ENCODE data around the gene LSS.

The LSS gene

DNA sequence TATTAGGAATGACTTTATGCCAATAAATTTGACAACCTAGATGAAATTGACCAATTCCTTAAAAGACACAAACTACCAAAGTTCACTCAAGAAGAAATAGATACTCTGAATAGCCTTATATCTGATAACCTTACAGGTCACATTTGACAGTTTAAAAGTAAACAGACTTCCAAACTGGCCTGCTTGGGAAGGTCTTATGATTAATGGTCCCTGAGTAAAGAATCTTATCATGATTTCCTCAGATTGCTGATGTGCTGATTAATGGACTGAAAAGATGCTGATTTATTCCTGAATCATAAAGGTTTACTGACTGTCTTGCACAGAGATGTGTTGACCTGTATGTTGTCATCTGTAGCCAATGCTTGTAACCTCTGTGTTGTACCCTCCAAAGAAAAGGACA is 63.5 kb downstream of the LSS start:
- no peak for ATAC-seq
- DNase-seq (ENCODE audit: low spot score in 2 of 2) = no peak
- no peaks in the 10 kb centered on the region for H3K36me3 Mint-ChIP-seq
- H3K9me3 Mint-ChIP-seq = no peaks in the 10 kb centered on the region
- H3K4me1 Mint-ChIP-seq = no peaks in the 10 kb centered on the region
- no peak overlapping the region for H3K27ac Mint-ChIP-seq
- H3K4me3 Mint-ChIP-seq = no peak overlapping the region

DNA sequence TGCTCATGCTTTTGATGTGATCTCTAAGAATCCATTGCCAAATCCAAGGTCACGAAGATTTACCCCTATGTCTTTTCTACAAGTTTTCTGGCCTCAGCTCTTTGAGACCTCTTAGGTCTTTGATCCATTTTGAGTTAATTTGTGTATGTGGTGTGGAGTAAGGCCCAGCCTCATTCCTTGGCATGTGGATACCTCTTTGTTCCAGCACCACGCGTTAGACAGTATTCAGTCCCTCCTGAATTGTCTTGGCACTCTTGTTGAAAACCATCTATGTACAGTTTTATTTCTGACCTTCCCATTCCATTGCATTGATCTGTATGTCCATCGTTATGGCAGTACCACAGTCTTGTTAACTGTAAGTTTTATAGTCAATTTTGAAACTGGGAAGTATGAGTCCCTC is 65.2 kb downstream of the LSS start:
- ATAC-seq (no peak), DNase-seq (ENCODE audit: low spot score in 2 of 2) (no peak)
- Mint-ChIP-seq H3K4me1 (no peaks in the 10 kb centered on the region), H3K4me3 (no peak overlapping the region), H3K27ac (no peak overlapping the region), H3K36me3 (no peaks in the 10 kb centered on the region), H3K9me3 (no peaks in the 10 kb centered on the region)

- no peak overlapping the region for H3K4me3 Mint-ChIP-seq
- H3K4me1 Mint-ChIP-seq = no peaks in the 10 kb centered on the region
Observed at GRCh38 chr21:46161633-46162592, 66.7 kb downstream of the LSS start.

DNA sequence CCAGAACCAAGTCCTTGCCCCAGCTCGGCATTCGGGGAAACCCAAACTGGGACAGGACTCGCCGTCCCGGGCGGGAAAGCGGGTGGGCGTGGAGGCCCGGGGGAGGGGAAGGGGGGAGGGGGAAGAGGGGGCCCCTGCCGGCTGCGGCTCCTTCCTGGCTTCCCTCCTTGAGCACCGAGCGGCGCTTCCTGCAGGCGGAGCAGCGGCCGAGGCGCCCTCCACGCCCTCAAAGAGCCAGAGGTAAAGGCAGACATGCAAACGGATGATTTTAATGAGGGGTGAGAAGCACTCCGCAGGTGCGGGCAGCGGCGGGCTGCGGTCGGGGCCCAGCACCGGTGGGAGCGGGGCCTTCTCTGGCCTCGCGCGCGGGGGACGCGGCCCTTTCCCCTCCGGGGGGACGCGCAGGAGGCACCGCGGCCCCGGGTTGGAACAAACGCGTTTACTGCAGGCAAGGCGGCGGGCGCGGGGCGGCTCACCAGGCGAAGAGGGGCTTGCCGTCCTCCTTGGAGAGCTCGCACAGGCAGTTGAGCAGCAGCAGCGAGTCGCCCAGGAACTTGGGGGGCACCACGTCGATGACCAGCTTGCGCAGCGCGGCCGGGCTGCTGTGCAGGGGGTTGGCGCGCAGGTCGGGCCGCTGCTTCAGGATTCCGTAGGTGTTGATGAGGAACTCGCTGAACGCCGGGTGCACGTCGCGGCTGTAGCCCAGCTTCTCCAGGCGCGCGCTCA is 67.5 kb downstream of the LSS start:
- DNase-seq (ENCODE audit: low spot score in 2 of 2) (no peak), ATAC-seq (no peak)
- no peak overlapping the region for H3K27ac Mint-ChIP-seq
- H3K4me3 Mint-ChIP-seq = no peak overlapping the region
- H3K4me1 Mint-ChIP-seq = no peaks in the 10 kb centered on the region
- no peaks in the 10 kb centered on the region for H3K9me3 Mint-ChIP-seq
- H3K36me3 Mint-ChIP-seq = no peaks in the 10 kb centered on the region

More at GRCh38 chr21:46161633-46162592, 66.7 kb downstream of the LSS start:
- Mint-ChIP-seq H3K9me3 (no peaks in the 10 kb centered on the region), H3K27ac (no peak overlapping the region), H3K36me3 (no peaks in the 10 kb centered on the region)
- DNase-seq (ENCODE audit: low spot score in 2 of 2) = no peak
- ATAC-seq = no peak

- ATAC-seq (no peak), DNase-seq (ENCODE audit: low spot score in 2 of 2) (peak in 1 of 2 donors; percentile 48)
- no peak overlapping the region for H3K4me3 Mint-ChIP-seq
- H3K4me1 Mint-ChIP-seq = no peaks in the 10 kb centered on the region
- H3K27ac Mint-ChIP-seq = no peak overlapping the region
- H3K36me3 Mint-ChIP-seq = no peaks in the 10 kb centered on the region
- H3K9me3 Mint-ChIP-seq = no peaks in the 10 kb centered on the region
Observed at GRCh38 chr21:46160657-46160906, 68.0 kb downstream of the LSS start.

DNA sequence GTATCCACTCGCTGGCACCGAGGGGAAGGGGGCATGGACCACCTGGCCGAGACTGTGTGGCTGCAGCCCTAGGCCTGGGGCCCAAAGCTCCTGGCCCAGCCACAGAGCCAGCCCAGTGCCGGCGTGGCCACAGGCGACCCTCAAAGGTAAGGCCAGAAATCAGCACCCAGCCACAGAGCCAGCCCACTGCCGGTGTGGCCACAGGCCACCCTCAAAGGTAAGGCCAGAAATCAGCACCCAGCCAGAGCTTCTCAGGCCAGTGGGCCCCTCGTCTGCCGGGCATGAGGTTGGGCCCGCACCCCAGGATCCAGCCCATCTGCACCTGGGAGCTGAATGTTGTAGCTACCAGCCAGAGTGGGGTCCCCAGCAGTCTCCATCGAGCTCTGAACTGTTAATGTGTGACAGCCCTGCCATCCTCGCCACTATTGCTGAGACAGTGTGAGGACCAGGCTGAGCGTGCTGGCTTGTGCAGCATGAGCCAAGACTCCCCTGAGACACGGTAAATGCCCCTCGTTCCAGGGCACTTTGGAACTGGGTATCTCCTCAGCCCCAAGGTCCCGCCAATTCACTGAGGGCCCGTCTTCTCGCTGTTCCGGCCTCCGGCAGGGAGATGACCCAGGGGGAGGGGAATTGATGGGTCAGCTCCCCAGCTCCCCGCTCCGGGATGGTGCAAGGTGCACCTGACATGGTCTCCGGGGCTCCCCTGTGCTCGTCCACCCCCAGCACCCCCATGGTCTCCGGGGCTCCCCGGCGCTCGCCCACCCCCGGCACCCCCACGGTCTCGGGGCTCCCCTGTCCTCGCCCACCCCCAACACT is 68.5 kb downstream of the LSS start:
- Mint-ChIP-seq H3K36me3 (no peaks in the 10 kb centered on the region), H3K4me1 (no peaks in the 10 kb centered on the region), H3K27ac (no peak overlapping the region), H3K4me3 (no peak overlapping the region), H3K9me3 (no peaks in the 10 kb centered on the region)
- ATAC-seq (peak; percentile 17), DNase-seq (ENCODE audit: low spot score in 2 of 2) (peak; percentile 1 to 48)

DNA sequence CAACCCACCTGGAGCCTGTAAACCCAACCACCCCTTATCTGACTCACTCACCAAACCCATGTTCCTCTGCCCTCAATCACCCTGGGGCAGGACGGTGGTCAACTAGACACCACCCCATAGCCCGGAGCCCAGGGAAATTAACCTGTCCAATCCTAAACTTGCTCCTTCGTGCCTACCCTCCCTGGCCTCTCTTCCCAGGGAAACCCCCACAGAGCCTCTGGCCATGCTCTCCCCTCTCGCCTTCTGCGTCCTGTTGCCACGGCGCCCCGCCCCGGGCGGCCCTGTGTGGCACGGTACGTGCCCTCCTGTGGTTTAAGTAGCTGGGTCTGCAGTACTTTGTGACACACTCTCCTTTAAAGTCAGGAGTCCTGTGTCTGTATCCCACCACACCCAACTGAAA is 69.2 kb downstream of the LSS start:
- Mint-ChIP-seq H3K36me3 (no peaks in the 10 kb centered on the region), H3K9me3 (no peaks in the 10 kb centered on the region), H3K27ac (no peak overlapping the region), H3K4me3 (no peak overlapping the region), H3K4me1 (no peaks in the 10 kb centered on the region)
- no peak for ATAC-seq
- peak in 1 of 2 donors; percentile 47 for DNase-seq (ENCODE audit: low spot score in 2 of 2)

- Mint-ChIP-seq H3K27ac (no peak overlapping the region), H3K36me3 (no peaks in the 10 kb centered on the region), H3K4me3 (no peak overlapping the region), H3K4me1 (no peaks in the 10 kb centered on the region), H3K9me3 (no peaks in the 10 kb centered on the region)
- DNase-seq (ENCODE audit: low spot score in 2 of 2) (peak in 1 of 2 donors; percentile 37), ATAC-seq (no peak)
Observed at GRCh38 chr21:46158666-46159300, 69.8 kb downstream of the LSS start.

DNA sequence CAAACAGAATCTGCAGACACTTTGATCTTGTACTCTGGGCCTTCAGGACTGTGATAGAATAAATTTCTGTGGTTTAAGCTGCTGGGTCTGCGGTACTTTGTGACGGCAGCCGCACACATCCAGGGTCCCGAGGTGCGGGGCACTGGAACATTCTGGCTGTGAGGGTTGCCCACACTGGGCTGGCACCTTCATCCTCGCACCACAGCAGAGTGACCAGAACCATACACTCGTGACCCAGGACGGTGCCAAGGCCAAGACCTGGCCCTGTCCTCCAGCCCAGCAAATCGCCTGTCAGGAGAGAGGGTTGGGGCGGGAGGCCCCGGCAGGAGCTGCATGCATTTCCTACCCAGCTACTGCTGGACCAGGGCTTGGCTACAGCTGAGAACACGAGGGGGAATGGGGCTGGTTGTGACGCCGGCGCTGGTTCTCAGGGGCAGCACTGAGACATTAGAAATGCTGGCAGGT is 70.6 kb downstream of the LSS start:
- Mint-ChIP-seq H3K36me3 (no peaks in the 10 kb centered on the region), H3K27ac (no peak overlapping the region), H3K4me3 (no peak overlapping the region), H3K4me1 (no peaks in the 10 kb centered on the region), H3K9me3 (no peaks in the 10 kb centered on the region)
- ATAC-seq (no peak), DNase-seq (ENCODE audit: low spot score in 2 of 2) (peak in 1 of 2 donors; percentile 38)

- Mint-ChIP-seq H3K36me3 (no peaks in the 10 kb centered on the region), H3K4me1 (no peaks in the 10 kb centered on the region), H3K27ac (no peak overlapping the region), H3K4me3 (no peak overlapping the region), H3K9me3 (no peaks in the 10 kb centered on the region)
- DNase-seq (ENCODE audit: low spot score in 2 of 2) (no peak), ATAC-seq (no peak)
Observed at GRCh38 chr21:46157396-46157986, 71.1 kb downstream of the LSS start.

DNA sequence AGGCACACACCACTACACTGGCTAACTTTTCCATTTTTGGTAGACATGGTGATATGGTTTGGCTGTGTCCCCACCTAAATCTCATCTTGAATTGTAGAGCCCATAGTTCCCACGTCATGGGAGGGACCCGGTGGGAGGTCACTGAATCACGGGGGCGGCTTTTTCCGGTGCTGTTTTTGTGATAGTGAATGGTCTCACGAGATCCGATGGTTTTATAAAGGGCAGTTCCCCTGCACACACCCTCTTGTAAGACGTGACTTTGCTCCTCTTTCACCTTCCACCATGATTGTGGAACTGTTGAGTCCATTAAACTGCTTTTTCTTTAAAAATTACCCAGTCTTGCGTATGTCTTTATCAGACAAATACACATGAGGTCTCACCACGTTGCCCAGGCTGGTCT is 71.9 kb downstream of the LSS start:
- Mint-ChIP-seq H3K4me1 (no peaks in the 10 kb centered on the region), H3K27ac (no peak overlapping the region), H3K9me3 (no peaks in the 10 kb centered on the region), H3K4me3 (no peak overlapping the region), H3K36me3 (no peaks in the 10 kb centered on the region)
- peak in 1 of 2 donors; percentile 28 for DNase-seq (ENCODE audit: low spot score in 2 of 2)
- ATAC-seq = no peak

- Mint-ChIP-seq H3K9me3 (no peaks in the 10 kb centered on the region), H3K4me3 (no peak overlapping the region), H3K27ac (no peak overlapping the region), H3K36me3 (no peaks in the 10 kb centered on the region), H3K4me1 (no peaks in the 10 kb centered on the region)
- DNase-seq (ENCODE audit: low spot score in 2 of 2) = peak in 1 of 2 donors; percentile 39
- ATAC-seq = no peak
Observed at GRCh38 chr21:46156378-46156645, 72.3 kb downstream of the LSS start.

GRCh38 chr21:46155514-46156377 is 72.8 kb downstream of the LSS start, which contains the start of gene FTCD:
Gene FTCD (minus strand): TSS chr21:46155579. CDS start chr21:46155523, 56 bp downstream.
- peak in 1 of 2 donors; percentile 42 for DNase-seq (ENCODE audit: low spot score in 2 of 2)
- H3K9me3 Mint-ChIP-seq = no peaks in the 10 kb centered on the region
- H3K4me1 Mint-ChIP-seq = no peaks in the 10 kb centered on the region
- H3K4me3 Mint-ChIP-seq = no peak within 1 kb of the TSS
- ATAC-seq = no peak
- no peak within 1 kb of the TSS for H3K27ac Mint-ChIP-seq
- no peaks in the 10 kb centered on the region for H3K36me3 Mint-ChIP-seq

DNA sequence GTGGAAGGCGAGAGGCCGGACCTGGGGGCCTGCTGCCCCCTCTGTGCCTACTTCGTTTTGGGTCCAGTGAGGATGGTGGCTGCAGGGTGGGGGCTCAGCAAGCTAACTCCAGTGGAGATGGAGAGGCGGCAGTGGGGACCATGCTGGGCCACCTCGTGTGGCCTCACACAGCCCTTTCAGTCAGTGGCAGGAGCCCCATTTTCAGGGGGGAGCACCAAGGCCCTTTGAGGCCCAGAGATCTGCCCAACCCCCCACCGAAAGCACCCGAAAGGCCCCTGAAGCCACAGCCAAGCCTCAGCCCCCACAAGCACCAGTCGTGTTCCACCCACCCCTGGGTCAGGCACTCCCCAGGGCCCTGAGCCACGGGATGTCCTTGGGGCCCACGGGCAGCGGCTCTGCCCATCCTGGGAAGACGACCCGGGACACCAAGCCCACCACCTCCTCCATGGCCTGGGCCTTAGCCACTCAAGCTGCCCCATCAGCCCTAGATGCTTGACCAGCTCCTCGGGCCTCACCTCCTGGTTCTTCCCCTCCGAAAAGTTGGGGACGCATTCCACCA is 73.5 kb downstream of the LSS start:
- Mint-ChIP-seq H3K4me1 (no peaks in the 10 kb centered on the region), H3K36me3 (no peaks in the 10 kb centered on the region), H3K27ac (no peak overlapping the region), H3K9me3 (no peaks in the 10 kb centered on the region), H3K4me3 (no peak overlapping the region)
- ATAC-seq (no peak), DNase-seq (ENCODE audit: low spot score in 2 of 2) (no peak)
